Measurements from ENCODE around the gene OR10V1. TPM values are rescaled to one million over a fixed set of nuclear protein-coding genes. Genes with fewer than 3 reads are reported as not detected.
A peak's percentile ranks its signal among the peaks of the same experiment; 100 is the strongest.

The OR10V1 gene
- total RNA-seq, 2 donors from 2014 or later: not detected

DNA sequence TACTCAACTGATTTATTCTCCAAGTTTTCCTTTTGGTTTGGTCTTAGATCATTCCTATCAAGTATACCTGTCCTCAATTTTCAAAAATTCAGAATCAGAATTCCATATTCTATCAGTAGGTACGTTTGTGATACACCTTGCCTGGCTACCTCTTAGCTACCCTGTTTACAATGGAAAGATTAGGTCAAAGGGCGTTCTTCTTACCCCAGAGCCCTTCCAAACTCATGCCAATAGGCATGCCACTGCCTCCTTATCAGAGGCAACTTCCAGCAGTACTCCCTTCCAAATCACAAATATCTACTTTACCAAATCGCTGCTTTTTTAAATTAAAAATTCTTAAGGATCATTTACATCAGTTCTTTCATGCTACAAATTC is 45.8 kb downstream of the OR10V1 start:
- no peaks in the 10 kb centered on the region for H3K36me3 ChIP-seq
- H3K4me1 ChIP-seq: peaks cover 4% of the 10 kb centered on the region
- peak overlapping the region; percentile 80 for H3K4me3 ChIP-seq
- H3K27ac ChIP-seq: peak overlapping the region; percentile 99
- intact Hi-C loops (cut with DNase I): no loop called here
- H3K9ac ChIP-seq (ENCODE audit: low read depth in 2 of 2, low read length in 2 of 2): peak overlapping the region; percentile 80 to 86
- no peaks in the 10 kb centered on the region for H3K27me3 ChIP-seq
- TF ChIP-seq, protein P1, sequence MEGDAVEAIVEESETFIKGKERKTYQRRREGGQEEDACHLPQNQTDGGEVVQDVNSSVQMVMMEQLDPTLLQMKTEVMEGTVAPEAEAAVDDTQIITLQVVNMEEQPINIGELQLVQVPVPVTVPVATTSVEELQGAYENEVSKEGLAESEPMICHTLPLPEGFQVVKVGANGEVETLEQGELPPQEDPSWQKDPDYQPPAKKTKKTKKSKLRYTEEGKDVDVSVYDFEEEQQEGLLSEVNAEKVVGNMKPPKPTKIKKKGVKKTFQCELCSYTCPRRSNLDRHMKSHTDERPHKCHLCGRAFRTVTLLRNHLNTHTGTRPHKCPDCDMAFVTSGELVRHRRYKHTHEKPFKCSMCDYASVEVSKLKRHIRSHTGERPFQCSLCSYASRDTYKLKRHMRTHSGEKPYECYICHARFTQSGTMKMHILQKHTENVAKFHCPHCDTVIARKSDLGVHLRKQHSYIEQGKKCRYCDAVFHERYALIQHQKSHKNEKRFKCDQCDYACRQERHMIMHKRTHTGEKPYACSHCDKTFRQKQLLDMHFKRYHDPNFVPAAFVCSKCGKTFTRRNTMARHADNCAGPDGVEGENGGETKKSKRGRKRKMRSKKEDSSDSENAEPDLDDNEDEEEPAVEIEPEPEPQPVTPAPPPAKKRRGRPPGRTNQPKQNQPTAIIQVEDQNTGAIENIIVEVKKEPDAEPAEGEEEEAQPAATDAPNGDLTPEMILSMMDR (IDR thresholded peaks at IDR 0.05): no peak
- H3K9me3 ChIP-seq: no peaks in the 10 kb centered on the region
- no peak for DNase-seq

DNA sequence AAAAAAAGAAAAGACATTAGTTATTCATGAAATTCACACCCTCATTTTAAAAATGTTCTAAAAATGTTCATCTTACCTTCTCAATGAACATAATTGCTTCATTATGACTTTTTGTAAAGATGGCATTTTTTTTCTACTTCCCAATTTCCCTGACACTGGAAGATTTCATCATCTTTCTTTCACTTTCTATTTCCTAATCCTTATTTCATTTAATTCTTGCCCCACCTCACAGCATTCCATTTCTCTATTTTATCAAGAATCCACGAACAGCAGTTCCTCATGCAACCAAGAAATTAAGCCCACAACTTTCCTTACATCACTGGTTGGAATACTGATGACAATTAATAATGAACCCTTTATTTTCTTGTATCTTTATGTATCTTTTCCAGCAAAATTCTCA is 46.7 kb downstream of the OR10V1 start:
- H3K27me3 ChIP-seq: no peaks in the 10 kb centered on the region
- H3K27ac ChIP-seq: peak overlapping the region; percentile 99
- H3K9ac ChIP-seq (ENCODE audit: low read depth in 2 of 2, low read length in 2 of 2): no peak overlapping the region
- no peak overlapping the region for H3K4me3 ChIP-seq
- no peaks in the 10 kb centered on the region for H3K9me3 ChIP-seq
- DNase-seq: no peak
- no peaks in the 10 kb centered on the region for H3K36me3 ChIP-seq
- H3K4me1 ChIP-seq: peaks cover 4% of the 10 kb centered on the region
- intact Hi-C loops (cut with DNase I): no loop called here
- TF ChIP-seq, protein P1 (IDR thresholded peaks at IDR 0.05): no peak

Other genes with a start within 250 kb of the OR10V1 start
- not detected for gene OR4D10, start 240.5 kb downstream of the OR10V1 start, total RNA-seq
- not detected for gene OR4D11, start 210.3 kb downstream of the OR10V1 start, total RNA-seq
- gene OR4D9, start 202.3 kb downstream of the OR10V1 start, total RNA-seq: not detected
- 10 to 100 TPM; 57.1 to 64.7 TPM for gene OSBP, start 98.1 kb downstream of the OR10V1 start, total RNA-seq
- 10 to 100 TPM; 43.3 to 47.3 TPM for gene PATL1, start 44.8 kb downstream of the OR10V1 start, total RNA-seq
- 10 to 100 TPM; 45.2 to 70.9 TPM for gene STX3, start 41.5 kb upstream of the OR10V1 start, total RNA-seq
- gene MRPL16, start 96.9 kb upstream of the OR10V1 start, total RNA-seq: 10 to 100 TPM; 51.6 to 91.3 TPM
- gene CBLIF, start 131.7 kb upstream of the OR10V1 start, total RNA-seq: under 1 TPM in 1 of 2 donors, not detected in 1; 0.48 TPM
- under 1 TPM in 1 of 2 donors, not detected in 1; 0.67 TPM for gene TCN1, start 152.6 kb upstream of the OR10V1 start, total RNA-seq
- gene OOSP3, start 164.9 kb upstream of the OR10V1 start, total RNA-seq: not detected
- gene OOSP1, start 224.6 kb upstream of the OR10V1 start, total RNA-seq: not detected

Data from colonic mucosa (tissue), 4 donors.